ENCODE results near the gene CASP8AP2.

The CASP8AP2 gene

DNA sequence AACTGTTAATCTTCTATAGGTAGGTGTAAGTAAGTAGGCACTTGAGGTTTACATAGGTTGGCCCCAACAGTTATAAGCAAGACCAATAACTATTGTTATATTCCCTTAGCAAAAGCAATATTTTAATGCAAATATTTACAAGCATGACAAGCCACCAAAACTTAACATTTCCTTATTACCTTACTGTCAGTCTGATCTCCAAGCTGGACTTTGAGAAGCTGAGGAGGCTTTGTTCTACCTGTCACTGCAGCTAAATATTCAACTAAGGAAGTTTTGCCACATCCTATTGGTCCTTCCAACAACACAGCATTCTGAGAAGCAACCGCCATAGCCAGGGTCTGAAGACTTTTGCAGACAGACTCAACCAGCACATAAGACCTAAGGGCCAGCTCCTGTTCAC lies 39.7 kb upstream of the CASP8AP2 start:
- TF ChIP-seq PATZ1 (CRISPR knock-in tag; IDR thresholded peaks at IDR 0.05; ENCODE audit: borderline replicate concordance) = no peak
- TF ChIP-seq ZFP3 (CRISPR knock-in tag; IDR thresholded peaks at IDR 0.05) = no peak
- no peak for TF ChIP-seq TCF4 (CRISPR knock-in tag; IDR thresholded peaks at IDR 0.05; ENCODE audit: borderline replicate concordance)
- TF ChIP-seq SNAI2 (CRISPR knock-in tag; IDR thresholded peaks at IDR 0.05) = no peak
- no peak for TF ChIP-seq ISL1 (CRISPR knock-in tag; IDR thresholded peaks at IDR 0.05)
- no peak for TF ChIP-seq BACH2 (CRISPR knock-in tag; IDR thresholded peaks at IDR 0.05; ENCODE audit: borderline replicate concordance)
- no peak for TF ChIP-seq GLIS3 (CRISPR knock-in tag; IDR thresholded peaks at IDR 0.05)
- TF ChIP-seq ARNTL (CRISPR knock-in tag; IDR thresholded peaks at IDR 0.05; ENCODE audit: borderline replicate concordance, low read depth) = no peak
- no peak for TF ChIP-seq ZNF565 (CRISPR knock-in tag; conservative IDR thresholded peaks at IDR 0.05; ENCODE audit: low read depth)
- TF ChIP-seq ESRRG (CRISPR knock-in tag; IDR thresholded peaks at IDR 0.05) = no peak
- TF ChIP-seq TSHZ2 (CRISPR knock-in tag; IDR thresholded peaks at IDR 0.05) = no peak
- TF ChIP-seq CSRNP3 (CRISPR knock-in tag; IDR thresholded peaks at IDR 0.05) = no peak
- TF ChIP-seq OSR1 (CRISPR knock-in tag; IDR thresholded peaks at IDR 0.05) = no peak
- no peak for TF ChIP-seq ZFP30 (CRISPR knock-in tag; IDR thresholded peaks at IDR 0.05)
- no peak for TF ChIP-seq TOX (CRISPR knock-in tag; IDR thresholded peaks at IDR 0.05; ENCODE audit: borderline replicate concordance)
- no peak for TF ChIP-seq PPARA (CRISPR knock-in tag; IDR thresholded peaks at IDR 0.05; ENCODE audit: borderline replicate concordance)
- ATAC-seq = no peak

DNA sequence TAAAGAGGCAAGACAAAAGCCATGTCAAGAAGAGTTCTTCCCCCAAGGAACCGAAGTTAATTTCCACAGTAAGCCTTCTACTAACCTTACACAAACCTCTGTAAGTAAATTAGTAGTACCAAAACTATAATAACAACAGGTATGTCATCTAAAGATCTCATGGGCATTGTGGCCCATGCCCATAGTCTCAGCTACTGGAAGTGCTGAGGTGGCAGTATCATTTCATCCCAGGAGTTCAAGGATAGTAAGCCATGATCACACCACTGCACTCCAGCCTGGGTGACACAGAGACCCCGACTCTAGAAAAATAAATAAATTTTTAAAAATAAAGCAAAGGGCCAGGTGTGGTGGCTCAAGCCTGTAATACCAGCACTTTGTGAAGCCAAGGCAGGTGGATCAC lies 39.3 kb upstream of the CASP8AP2 start:
- no peak for TF ChIP-seq ZNF70 (CRISPR knock-in tag; IDR thresholded peaks at IDR 0.05)
- TF ChIP-seq, protein P1, sequence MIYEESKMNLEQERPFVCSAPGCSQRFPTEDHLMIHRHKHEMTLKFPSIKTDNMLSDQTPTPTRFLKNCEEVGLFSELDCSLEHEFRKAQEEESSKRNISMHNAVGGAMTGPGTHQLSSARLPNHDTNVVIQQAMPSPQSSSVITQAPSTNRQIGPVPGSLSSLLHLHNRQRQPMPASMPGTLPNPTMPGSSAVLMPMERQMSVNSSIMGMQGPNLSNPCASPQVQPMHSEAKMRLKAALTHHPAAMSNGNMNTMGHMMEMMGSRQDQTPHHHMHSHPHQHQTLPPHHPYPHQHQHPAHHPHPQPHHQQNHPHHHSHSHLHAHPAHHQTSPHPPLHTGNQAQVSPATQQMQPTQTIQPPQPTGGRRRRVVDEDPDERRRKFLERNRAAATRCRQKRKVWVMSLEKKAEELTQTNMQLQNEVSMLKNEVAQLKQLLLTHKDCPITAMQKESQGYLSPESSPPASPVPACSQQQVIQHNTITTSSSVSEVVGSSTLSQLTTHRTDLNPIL (CRISPR knock-in tag; IDR thresholded peaks at IDR 0.05; ENCODE audit: low read depth) = no peak
- TF ChIP-seq OSR1 (CRISPR knock-in tag; IDR thresholded peaks at IDR 0.05) = no peak
- ATAC-seq = no peak

GRCh38 chr6:89792881-89793280 lies 36.8 kb upstream of the CASP8AP2 start:
- no peak for TF ChIP-seq OSR1 (CRISPR knock-in tag; IDR thresholded peaks at IDR 0.05)
- TF ChIP-seq ISL1 (CRISPR knock-in tag; IDR thresholded peaks at IDR 0.05) = no peak
- TF ChIP-seq ZFP30 (CRISPR knock-in tag; IDR thresholded peaks at IDR 0.05) = no peak
- TF ChIP-seq TCF4 (CRISPR knock-in tag; IDR thresholded peaks at IDR 0.05; ENCODE audit: borderline replicate concordance) = no peak
- no peak for TF ChIP-seq RARB (CRISPR knock-in tag; IDR thresholded peaks at IDR 0.05)
- no peak for TF ChIP-seq CSRNP3 (CRISPR knock-in tag; IDR thresholded peaks at IDR 0.05)
- TF ChIP-seq ZNF8 (CRISPR knock-in tag; IDR thresholded peaks at IDR 0.05) = no peak
- no peak for TF ChIP-seq ESRRG (CRISPR knock-in tag; IDR thresholded peaks at IDR 0.05)
- no peak for TF ChIP-seq CSDC2 (CRISPR knock-in tag; IDR thresholded peaks at IDR 0.05)
- no peak for TF ChIP-seq ZNF70 (CRISPR knock-in tag; IDR thresholded peaks at IDR 0.05)
- TF ChIP-seq SNAI2 (CRISPR knock-in tag; IDR thresholded peaks at IDR 0.05) = no peak
- ATAC-seq = peak; percentile 94

All from SK-N-SH treated with all-trans-retinoic acid at 6 μM for 48 hours (cell line).